Right lobe of liver (tissue), 4 donors: ENCODE measurements around the gene PC.

Source experiments
- POLR2A ChIP-seq: fragments of 450-650 bp; IDR thresholded peaks from one replicate; pipeline ENCODE4 v1.6.1; 2017; ENCODE audit warnings: antibody characterized with exemption, mild to moderate bottlenecking
- TF ChIP-seq, protein P1 (sequence below), 4 donors: fragments of 200-600 bp in 3 of 4; fragments of 450-650 bp in 1 of 4; IDR thresholded peaks; one replicate each; pipeline versions ENCODE4 v1.5.1 to v1.8.0; 2016 to 2022; ENCODE audit warnings: antibody characterized with exemption in 4 of 4, mild to moderate bottlenecking in 2 of 4
- donor health status: DM: no; HTN: no; CAD: no.
- donor health status: DM: no; HTN: no; CAD: no.
- donor health status: DM: no; HTN: yes; CAD: no.

GRCh38 chr11:66874232-66874631, 84.0 kb downstream of the PC start:
- TF ChIP-seq, protein P1, sequence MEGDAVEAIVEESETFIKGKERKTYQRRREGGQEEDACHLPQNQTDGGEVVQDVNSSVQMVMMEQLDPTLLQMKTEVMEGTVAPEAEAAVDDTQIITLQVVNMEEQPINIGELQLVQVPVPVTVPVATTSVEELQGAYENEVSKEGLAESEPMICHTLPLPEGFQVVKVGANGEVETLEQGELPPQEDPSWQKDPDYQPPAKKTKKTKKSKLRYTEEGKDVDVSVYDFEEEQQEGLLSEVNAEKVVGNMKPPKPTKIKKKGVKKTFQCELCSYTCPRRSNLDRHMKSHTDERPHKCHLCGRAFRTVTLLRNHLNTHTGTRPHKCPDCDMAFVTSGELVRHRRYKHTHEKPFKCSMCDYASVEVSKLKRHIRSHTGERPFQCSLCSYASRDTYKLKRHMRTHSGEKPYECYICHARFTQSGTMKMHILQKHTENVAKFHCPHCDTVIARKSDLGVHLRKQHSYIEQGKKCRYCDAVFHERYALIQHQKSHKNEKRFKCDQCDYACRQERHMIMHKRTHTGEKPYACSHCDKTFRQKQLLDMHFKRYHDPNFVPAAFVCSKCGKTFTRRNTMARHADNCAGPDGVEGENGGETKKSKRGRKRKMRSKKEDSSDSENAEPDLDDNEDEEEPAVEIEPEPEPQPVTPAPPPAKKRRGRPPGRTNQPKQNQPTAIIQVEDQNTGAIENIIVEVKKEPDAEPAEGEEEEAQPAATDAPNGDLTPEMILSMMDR (IDR thresholded peaks at IDR 0.05): no peak
- no peak for TF ChIP-seq POLR2A
